ENCODE data around the gene MYH4.

DNA sequence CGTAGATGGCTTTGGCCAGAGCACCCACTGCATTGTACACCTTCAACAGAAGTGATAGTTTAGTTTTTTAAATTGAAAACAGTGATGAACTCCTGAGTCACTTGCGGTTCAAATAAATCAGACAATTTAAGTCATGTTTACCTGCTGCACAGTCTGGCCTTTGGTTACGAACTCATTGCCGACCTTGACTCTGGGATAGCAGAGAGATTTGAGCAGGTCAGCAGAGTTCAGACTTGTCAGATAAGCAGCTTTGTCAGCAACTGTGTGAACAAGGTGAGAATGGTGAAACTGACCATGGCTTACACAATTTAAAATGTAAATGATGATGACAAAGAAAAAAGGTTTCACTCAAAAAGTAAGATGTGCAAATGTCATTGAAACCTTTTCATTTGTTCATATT lies 9.3 kb downstream of the MYH4 start:
- no peak for TF ChIP-seq POLR2AphosphoS5 (IDR thresholded peaks at IDR 0.05)
- TF ChIP-seq, protein P1, sequence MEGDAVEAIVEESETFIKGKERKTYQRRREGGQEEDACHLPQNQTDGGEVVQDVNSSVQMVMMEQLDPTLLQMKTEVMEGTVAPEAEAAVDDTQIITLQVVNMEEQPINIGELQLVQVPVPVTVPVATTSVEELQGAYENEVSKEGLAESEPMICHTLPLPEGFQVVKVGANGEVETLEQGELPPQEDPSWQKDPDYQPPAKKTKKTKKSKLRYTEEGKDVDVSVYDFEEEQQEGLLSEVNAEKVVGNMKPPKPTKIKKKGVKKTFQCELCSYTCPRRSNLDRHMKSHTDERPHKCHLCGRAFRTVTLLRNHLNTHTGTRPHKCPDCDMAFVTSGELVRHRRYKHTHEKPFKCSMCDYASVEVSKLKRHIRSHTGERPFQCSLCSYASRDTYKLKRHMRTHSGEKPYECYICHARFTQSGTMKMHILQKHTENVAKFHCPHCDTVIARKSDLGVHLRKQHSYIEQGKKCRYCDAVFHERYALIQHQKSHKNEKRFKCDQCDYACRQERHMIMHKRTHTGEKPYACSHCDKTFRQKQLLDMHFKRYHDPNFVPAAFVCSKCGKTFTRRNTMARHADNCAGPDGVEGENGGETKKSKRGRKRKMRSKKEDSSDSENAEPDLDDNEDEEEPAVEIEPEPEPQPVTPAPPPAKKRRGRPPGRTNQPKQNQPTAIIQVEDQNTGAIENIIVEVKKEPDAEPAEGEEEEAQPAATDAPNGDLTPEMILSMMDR (IDR thresholded peaks at IDR 0.05; ENCODE audit: poor library complexity, severe bottlenecking), result no peak
